A172 (cell line): ENCODE measurements around the gene FANCE. TPM values are rescaled to one million over a fixed set of nuclear protein-coding genes. Genes with fewer than 3 reads are reported as not detected.

ENCODE experiments used
- DNase-seq: peaks from one replicate; pipeline ENCODE4 v3.0.0-alpha.2; 2015; ENCODE audit warnings: low spot score
- total RNA-seq: library from RNA; depleted of rRNA; stranded (reverse); fragments of >200 nt; shearing (Covaris generic); gene quantifications from 2 replicates; pipeline ENCODE4 v1.2.3, GENCODE V29; 2014

Gene FANCE
- total RNA-seq, 1 experiment from 2014 or later = 13.9 TPM

DNA sequence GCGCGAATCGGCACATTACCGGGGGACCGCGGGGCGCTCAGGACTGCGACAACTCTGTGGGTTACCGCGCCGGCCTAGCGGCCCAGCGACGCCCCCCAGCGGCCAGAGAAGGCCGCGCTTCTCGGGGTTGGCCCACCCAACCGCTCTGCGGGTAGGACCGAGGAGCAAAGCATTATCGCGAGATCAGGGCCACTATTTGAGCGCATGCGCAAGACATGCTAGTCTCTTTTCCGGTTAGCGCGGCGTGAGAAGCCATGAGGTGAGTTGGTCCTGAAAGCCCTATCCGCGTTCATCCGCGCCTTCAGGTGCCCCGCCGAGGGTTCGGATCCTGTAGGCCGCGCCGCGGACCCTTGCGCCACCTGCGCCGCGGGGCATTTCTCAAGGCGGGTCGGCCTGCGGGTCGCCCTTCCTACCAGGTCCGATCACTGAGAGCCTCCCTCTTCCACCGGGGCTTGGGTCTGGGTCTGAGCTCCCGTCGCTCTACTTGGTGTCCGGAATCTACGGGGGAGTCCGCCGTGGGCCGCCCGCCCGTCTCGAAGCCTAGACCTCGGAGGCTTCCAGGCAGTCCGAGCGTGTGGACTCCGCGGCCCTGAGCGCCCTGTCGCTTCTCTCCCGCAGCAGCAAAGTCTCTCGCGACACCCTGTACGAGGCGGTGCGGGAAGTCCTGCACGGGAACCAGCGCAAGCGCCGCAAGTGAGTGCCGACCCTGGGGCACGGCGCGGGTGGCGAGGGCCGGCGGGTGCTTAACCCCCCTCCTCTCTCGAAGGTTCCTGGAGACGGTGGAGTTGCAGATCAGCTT lies 16.2 kb downstream of the FANCE start, which contains the start of gene RPL10A:
TSS of gene RPL10A (plus strand) at position 221 of the 799 bp plus-strand sequence. CDS start at position 255, 34 bp downstream.
- peak; percentile 95 for DNase-seq

DNA sequence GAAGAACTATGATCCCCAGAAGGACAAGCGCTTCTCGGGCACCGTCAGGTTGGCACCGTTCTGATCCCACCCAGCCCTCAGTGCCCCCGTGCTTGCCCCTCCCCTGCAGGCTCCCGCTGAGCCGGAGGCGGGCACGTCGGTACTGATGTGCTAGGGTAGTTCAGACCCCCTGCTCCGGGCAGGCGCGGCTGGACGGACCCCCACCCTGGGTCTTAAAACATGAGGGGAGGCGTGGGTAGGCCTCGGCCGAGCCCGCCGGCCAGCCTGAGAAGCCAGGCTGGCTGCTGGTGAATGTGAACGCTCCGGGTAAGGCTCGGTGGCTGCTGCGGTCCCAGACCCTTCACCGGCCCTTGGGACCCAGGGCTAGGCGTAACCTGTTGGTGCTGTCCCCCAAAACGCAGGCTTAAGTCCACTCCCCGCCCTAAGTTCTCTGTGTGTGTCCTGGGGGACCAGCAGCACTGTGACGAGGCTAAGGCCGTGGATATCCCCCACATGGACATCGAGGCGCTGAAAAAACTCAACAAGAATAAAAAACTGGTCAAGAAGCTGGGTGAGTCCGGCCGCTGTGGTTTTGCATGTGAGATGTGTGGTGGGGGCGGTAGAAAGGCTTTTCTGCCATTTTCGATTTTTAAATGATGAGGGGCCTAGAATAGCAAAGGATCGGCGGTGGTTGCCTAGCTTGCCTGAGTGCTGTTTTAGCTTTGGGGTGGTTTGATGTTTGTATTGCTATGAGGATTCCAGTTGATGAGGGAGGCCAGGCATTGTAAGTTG lies 17.0 kb downstream of the FANCE start:
- no peak for DNase-seq

DNA sequence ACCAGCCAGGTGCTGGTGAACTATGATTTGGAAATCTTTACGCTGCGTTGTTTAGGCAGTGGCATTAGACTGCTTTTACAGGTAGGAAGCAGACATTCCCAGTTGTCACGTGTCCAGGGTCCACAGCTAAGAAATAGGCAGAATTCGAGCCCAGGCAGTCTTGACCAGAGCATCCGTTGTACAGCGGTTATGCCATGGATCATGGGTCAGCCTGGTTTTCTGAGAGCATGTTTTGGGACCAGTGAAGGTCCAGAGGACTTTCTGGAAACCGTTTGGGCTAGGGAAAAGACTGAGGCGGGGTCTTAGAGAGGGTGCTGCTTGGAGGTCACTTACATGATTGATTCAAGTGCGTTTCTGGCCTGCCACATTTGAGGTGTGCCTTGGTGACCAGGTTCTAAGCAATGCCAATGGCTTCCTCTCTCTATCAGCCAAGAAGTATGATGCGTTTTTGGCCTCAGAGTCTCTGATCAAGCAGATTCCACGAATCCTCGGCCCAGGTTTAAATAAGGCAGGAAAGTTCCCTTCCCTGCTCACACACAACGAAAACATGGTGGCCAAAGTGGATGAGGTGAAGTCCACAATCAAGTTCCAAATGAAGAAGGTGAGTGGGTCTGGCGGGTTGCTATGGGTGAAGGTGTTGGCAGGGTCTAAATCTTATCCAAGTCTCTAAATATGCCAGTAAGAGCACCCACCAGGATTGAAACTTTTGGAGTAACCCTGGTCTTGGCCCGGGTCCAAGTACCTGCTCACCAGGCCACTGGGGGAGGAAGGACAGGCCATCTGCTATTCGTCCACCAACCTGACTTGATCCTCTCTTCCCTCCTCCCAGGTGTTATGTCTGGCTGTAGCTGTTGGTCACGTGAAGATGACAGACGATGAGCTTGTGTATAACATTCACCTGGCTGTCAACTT lies 17.9 kb downstream of the FANCE start:
- DNase-seq = no peak

DNA sequence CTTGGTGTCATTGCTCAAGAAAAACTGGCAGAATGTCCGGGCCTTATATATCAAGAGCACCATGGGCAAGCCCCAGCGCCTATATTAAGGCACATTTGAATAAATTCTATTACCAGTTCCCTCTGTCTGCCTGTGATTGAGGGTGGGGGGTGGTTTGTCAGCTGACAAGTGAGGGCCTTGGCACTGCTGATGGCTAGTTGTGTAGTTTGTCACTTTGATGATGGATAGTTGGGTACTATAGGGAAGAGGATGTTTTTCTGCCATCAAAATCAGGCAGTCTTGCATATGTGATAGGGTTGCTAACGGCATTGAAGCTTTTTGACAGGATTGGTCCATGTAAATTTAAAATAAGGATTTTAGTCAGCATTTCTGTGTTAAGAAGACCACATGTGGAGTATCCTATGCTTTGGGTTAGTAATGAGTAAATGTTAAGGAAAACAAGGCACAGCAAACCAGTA lies 18.6 kb downstream of the FANCE start:
- no peak for DNase-seq

DNA sequence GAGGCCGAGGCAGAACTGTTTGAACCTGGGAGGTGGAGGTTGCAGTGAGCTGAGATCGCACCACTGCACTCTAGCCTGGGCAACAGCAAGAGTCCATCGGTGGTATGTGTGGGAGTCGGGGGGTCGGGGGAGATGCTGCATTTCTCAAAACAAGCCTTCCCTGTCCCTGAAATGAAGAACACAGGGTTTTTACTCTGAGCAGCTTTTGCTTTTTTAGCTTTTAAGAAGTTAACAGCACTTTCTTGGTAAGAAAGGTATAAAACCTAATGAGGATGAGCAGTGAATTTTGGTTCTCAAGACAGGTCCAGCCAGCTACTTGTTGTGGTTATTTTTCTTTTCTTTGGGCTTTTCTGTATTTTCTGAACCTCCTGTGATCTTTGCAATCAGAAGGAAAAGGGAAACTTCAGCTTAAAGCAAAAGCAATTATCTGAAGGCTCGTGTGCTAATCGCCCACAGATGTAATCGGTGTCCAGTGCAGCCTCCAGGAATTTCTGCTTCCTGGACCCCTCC lies 19.8 kb downstream of the FANCE start:
- no peak for DNase-seq

DNA sequence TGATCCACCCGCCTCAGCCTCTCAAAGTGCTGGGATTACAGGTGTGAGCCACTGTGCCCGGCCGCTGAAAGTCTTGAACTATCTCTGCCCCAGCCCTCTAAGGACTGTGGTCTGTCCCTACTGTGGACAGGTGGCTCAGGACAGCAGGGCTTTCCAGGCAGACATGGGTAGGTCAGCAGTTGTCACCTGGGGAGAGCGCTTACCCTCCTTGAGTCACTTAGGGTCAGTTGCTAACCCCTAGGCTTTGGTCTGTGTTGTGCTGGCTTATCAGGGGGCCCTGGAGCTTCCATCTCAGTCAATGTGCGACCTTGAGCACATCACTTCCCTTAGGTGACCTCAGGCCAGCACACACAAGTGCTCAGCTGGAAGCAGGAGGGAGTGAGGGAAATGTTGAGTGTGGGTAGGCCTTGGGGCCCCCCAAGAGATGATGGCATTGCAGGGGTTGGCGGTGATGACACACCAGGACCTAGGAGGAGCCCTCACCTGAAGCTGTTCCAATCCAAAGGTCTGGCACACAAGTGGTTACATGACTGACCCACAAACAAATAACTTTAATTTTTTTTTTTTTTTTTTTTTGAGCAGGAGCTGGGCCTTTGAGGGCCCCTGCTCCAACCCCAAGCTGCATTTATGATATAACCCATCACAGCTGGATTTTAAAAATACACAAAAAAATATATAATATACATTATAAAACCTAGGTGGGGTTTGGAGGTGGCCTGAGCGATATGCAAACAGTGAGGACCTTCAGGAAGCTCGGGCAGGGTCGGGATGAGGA lies 21.1 kb downstream of the FANCE start:
- DNase-seq = no peak

DNA sequence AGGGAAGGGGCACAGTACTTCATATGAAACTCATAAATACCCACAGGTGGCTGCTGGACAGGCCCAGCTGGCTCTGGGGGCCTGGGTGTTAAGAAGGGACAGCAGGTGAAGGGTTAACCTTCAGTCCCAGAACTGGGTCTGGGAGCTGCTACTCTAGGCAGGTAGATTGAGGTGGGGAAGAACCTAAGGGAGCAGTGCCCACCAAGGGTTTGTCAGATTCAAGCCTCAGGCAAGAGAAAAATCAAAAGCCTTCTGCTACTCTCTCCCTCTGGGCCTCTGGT lies 21.7 kb downstream of the FANCE start:
- no peak for DNase-seq

DNA sequence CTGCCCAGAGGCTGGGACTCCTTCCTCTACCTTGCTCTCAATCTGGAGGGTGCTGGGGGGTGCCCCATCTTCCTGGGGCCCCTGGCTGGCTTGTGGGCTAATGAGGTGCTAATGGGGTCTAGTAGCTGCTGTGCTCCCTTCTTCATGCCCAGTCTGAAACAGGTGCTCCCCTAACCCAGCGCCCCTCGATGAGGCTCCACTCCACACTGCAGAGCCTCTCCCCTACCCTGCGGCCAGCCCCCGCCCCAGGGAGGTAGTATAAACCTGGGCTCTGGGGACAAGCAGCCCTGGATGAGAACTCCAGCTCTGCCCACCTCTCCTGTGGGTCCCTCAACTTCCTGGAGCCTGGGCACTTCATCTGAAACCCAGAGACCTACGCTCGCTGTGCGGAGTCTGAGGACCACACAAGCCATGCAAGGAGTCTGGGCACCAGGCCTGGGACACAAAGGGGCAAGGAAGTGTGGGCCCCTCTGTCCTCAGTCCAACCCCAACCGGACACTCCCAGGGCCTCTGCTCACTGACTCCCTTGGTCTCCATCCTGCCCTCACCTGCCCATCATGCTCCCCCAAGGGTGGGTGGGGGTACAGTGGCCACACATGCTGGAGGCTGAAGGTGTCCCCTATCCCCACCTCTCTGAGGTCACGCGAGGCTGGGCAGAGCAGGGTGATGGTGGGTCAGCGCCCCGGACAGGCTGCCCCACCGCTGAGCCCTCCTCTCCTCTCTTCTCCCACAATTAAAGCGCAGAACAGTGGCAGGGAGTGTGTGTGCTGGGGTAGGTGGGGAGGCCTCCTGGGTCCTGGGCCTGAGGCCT lies 22.2 kb downstream of the FANCE start:
- no peak for DNase-seq

DNA sequence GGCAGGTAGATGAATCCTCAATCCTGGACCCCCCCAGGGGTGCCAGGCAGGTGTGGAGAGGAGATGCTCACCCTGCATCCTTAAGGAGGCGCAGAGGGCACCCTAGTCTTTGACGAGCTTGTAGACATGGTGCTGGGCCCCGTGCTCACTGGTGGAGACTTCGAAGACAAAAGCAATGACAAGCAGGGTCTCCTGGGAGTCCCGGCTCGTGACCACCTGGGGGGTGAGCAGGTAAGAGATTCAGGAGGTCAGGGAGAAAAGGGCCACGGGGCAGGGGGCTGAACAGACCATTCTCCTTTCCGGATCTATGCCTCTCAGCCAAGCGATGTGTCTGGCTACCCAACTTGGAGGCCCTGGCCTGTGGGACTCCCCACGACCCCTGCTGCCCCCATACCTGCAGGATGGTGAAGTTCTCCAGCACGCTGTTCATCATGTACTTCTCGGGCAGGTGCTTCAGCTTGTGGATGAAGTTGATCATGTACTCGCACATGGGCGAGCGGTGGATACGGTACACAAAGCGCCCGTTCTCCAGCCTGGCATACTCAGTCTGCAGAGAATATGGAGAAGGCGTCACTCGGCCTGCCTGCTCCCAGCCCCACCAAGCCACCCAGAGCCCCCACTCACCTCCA lies 22.9 kb downstream of the FANCE start:
- no peak for DNase-seq

DNA sequence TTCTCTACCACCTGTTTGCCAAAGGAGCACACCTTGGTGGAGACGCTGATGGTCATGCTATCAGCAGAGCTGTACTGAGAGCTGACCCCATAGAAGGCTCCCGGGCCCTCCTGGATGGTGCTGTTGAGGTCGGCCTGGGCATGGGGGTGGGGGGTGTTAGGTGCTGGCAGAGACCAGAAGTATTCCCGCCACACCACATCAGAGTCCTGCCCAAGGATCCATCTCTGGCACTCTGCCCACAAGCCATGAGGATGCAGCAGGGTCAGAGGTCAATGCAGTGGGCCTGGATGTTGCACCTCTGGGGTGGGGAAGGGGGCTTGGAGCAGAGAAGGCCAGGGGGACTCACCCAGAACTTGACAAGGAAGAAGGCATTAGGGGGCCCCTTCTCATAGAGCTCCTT lies 23.4 kb downstream of the FANCE start:
- no peak for DNase-seq

DNA sequence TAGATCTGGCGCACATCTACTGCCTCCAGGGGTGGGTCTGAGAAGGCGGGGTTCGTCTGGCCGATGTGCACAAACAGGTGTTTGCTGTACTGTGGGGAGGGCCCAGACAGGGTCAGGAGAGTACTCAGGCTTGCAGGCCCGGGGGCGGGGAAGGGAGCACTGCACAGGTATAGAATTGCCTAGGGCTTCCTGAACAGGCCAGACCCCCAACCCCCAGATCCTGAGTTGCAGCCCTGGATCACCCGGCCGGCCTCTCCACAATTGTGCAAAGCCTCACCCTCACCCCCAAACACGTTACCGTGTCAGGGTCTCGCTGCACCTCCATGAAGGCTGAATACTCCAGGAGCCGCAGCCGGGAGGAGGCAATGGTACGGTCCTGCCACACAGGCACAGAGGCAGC lies 23.9 kb downstream of the FANCE start:
- DNase-seq = no peak

DNA sequence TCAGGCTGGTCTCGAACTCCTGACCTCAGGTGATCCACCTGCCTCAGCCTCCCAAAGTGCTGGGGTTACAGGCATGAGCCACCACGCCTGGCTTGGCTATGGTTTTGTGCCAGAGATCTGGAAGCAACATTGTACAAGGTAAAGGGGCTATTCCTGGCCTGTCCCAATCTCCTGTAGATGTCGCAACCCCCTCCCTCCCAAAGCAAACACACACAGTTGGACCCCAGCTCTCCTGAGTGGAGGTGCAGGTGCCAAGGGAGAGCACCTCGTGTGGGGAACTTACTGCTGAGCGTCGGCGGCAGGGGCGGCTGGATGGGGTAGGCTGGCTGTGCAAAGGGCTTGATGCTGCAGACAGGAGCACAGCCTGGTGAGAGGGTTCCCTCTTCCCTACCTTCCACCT lies 24.9 kb downstream of the FANCE start:
- no peak for DNase-seq

DNA sequence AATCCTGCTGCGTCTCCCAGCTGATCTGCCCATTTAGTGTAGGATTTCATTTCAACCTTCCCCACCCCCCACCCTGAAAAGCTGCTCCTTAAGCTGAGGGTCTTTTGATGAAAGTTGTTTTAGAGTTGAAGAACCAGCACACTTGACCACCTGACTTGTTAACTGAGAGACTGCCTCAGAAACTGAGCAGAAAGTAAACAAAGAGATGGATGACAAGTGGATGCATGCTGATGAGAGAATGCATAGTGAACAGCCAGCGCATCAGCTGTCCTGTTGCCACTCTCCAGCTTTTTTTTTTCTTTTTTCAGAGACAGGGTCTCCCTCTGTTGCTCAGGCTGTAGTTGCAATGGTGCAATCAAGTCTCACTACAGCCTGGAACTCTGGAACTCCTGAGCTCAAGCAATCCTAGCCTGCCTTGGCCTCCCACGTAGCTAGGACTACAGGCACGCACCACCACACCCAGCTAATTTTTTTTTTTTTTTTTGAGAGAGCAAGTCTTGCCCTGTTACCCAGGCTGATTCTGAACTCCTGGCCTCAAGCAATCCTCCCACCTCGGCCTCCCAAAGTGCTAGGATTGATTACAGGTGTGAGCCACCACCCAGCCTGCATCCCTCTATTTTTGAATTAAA lies 25.5 kb downstream of the FANCE start:
- DNase-seq = no peak

DNA sequence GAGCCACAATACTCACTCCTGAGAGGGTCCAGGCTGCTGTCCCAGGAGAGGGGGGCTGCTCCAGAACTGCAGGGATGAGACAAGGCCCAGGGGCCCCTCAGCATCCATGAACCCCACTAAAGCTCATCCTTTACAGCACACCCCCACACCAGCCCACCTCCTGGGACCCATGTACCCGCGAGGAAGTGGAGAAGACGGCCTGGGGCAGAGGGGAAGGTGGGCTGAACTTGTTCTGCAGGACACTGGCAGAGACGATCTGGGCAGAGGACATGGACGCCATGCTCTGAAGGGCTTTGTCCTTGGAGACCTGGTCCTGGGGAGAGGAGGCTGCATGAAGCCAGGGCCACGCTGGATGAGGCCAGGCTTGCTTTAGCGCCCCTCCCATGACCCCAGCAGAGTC lies 26.1 kb downstream of the FANCE start:
- DNase-seq = no peak

DNA sequence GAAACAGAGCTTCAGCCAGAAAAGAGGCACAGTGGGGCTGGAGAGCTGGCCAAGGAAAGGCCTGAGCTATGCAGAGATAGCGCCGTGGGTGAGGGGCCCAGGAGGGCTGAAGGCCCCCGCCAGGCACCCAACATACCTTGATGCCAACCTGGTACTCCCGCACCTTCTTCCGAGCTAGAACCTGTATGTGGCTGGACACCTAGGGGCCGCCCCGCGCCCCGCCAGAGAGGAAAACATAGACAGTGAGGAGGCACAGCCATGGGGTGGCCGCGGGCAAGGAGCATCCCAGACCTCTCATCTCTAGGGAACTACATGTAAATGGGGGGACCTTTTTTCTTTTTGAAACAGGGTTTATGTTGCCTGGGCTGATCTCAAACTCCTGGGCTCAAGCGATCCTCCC lies 28.0 kb downstream of the FANCE start:
- no peak for DNase-seq

DNA sequence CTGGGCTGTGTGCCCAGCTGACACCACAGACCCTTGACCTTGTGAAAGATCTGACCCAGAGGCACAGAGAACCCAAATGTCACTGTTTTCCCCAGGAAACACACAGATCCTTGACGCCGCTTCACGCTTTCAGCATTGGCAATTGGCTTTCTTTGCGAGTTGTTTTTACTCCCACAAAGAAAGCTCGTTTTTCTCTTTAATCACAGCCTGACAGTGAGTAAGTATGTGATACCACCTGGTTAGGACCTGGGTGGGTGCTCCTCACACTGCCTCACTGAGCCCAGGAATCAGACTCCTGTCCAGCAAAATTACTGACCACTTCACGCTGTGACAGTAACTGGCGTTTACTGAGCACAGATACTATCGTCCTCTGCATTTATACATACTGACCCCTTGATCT lies 29.1 kb downstream of the FANCE start:
- DNase-seq = no peak

DNA sequence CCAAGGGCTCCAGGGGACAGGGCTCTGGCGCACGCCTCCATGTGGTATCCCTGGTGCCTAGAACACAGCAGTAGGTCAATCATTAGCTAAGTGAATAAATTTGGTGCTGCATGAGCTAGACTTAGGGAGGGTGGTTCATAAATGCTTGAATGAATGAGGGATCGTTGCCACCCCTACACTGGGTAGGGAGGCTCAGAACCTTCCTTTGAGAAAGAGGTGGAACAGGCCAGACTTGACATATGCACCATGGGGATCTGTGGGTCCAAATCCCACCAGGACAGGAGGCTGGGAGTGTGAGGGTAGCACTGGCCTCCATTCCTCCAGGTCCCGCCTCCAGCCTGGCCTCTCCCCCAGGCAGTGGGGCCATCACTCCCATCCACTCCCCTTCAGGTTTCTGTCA lies 30.9 kb downstream of the FANCE start:
- DNase-seq = no peak

DNA sequence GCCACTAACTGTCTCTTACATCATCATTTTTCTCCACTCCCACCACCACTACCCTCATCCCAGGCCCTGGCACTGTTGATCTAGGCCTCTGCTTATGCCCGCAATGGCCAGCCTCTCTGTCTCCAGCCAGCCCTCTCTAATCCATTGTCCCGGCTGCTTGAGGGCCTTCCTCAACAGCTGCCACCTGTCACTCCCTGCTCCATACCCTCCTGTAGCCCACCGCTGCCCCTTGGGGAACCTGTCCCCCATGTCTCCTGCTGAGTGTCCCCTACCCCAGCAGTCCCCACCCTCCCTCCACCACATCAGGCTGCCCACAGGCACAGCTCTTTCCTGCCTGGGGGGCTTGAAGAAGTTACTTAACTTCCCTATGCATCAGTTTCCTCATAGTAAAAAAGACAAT lies 31.4 kb downstream of the FANCE start:
- DNase-seq = no peak

DNA sequence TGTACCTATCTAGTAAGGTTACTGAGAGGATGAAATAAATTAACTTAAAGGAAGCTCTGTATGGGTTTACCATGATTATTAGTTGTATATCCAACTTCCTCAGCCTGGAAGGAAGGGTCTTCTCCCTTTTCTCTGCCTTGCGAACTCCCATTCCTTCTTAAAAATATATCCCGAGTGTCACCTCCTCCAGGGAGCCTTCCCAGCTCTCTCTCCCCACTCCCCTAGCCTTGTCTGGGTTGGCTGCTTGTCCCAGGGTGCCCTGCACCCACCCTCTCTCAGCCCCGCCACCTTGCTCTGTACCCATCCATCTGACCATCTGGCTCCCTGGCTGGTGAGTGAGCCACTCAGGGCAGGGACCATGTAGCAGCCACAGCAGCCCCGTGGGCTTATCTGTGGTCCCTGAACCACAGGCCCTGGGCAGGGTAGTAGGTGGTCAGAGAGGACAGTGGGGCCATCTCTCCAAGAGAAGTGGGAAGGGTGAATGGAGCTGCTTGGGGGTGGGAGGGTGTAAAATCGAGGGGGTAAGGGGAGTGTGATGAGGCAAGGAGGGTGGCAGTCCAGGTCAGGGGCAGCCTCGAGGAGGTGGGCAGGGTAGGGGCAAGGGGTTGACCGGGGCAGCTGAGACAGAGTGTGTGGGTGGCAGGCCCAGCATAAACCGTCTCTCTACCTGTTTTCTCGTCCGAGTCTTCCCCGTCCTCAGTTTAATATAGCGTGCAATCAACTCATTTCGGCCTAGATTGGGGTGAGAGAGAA lies 31.9 kb downstream of the FANCE start:
- DNase-seq = no peak
